HepG2 (cell line): ENCODE results near the gene GLOD5. TPM values are rescaled to one million over a fixed set of nuclear protein-coding genes. Genes with fewer than 3 reads are reported as not detected.

Experiments
- ATAC-seq: fragments of 200-7000 bp; cut with Tn5 transposase; 3 replicates; pipeline ENCODE4 v1.9.1; 2020; ENCODE audit warnings: mild to moderate bottlenecking, moderate library complexity
- BruUV-seq: library from RNA; stranded (reverse); fragments of 400-500 nt; replicated peaks from 2 replicates; lab custom pipeline; 2021; lab: Mats Ljungman, UMichigan
- CTCF ChIA-PET: fragments of 300-600 bp; formaldehyde crosslinking; extraction: SDS; loops from one replicate; lab custom pipeline; 2021; ENCODE audit warnings: low total read pairs, inconsistent platforms, low intra/inter-chr PET ratio; lab: Yijun Ruan, JAX
- POLR2A ChIA-PET: fragments of 350-600 bp; sonication (Branson Sonifier 250); formaldehyde crosslinking; loops from one replicate; lab custom pipeline; 2020; ENCODE audit warnings: antibody characterized with exemption, inconsistent platforms; lab: Yijun Ruan, JAX
- DNase-seq: peaks from one replicate; pipeline ENCODE4 v3.0.0-alpha.2; 2015; ENCODE audit warnings: low spot score
- FAIRE-seq: peaks from 3 replicates; lab custom pipeline; 2011; peaks lifted over from hg19 to GRCh38; lab: Jason Lieb, UNC
- H2AFZ ChIP-seq: one replicate; pipeline ENCODE4 v1.6.1; 2011; ENCODE audit warnings: low read length, inconsistent platforms
- H3K27ac ChIP-seq: fragments of 300-600 bp; 3 replicates; pipeline ENCODE4 v1.8.0; 2011; ENCODE audit warnings: mixed run types, mild to moderate bottlenecking, mixed read lengths, low read length, inconsistent platforms; ENCODE audit not compliant: insufficient read depth; ENCODE audit errors: extremely low read length
- H3K27me3 ChIP-seq, 2 experiments: fragments of 200-600 bp in 1 of 2; 2 replicates in 1 of 2; 3 replicates in 1 of 2; pipeline versions ENCODE4 v1.6.0 to v1.8.0; 2011; ENCODE audit warnings: low read length in 2 of 2, mild to moderate bottlenecking in 2 of 2, moderate library complexity in 2 of 2, inconsistent platforms in 1 of 2; ENCODE audit not compliant: insufficient read depth in 2 of 2, control insufficient read depth in 1 of 2
- H3K36me3 ChIP-seq, 2 experiments: fragments of 200-600 bp in 1 of 2; replicated peaks in 1 of 2; 2 replicates in 1 of 2; 3 replicates in 1 of 2; pipeline versions ENCODE4 v1.5.1 to v1.8.0; 2011; ENCODE audit warnings: low read length in 2 of 2, inconsistent platforms in 1 of 2; ENCODE audit not compliant: insufficient read depth in 2 of 2, control insufficient read depth in 1 of 2
- H3K4me1 ChIP-seq: 2 replicates; pipeline ENCODE4 v1.5.1; 2012; ENCODE audit warnings: low read length, inconsistent platforms; ENCODE audit not compliant: insufficient read depth
- H3K4me2 ChIP-seq: 2 replicates; pipeline ENCODE4 v1.6.0; 2011; ENCODE audit warnings: low read depth, low read length, inconsistent platforms
- H3K4me3 ChIP-seq, 3 experiments: fragments of 200-600 bp in 1 of 3; sonication (generic), shearing (Covaris generic) in 1 of 3; replicated peaks in 1 of 3; 2 replicates each; pipeline ENCODE4 v1.5.1; 2011 to 2016; ENCODE audit warnings: low read length in 3 of 3, inconsistent platforms in 2 of 3, low read depth in 2 of 3, mild to moderate bottlenecking in 2 of 3, control low read depth in 1 of 3, mixed read lengths in 1 of 3; ENCODE audit not compliant: insufficient read depth in 1 of 3
- H3K79me2 ChIP-seq: one replicate; pipeline ENCODE4 v1.6.1; 2011; ENCODE audit warnings: low read length, inconsistent platforms; ENCODE audit not compliant: insufficient read depth
- H3K9ac ChIP-seq: 2 replicates; pipeline ENCODE4 v1.6.0; 2011; ENCODE audit warnings: mild to moderate bottlenecking, low read depth, low read length, inconsistent platforms; ENCODE audit not compliant: insufficient read depth
- H3K9me3 ChIP-seq: 2 replicates; pipeline ENCODE4 v1.5.1; 2012; ENCODE audit warnings: mild to moderate bottlenecking, low read length
- H4K20me1 ChIP-seq: 2 replicates; pipeline ENCODE4 v1.6.0; 2011; ENCODE audit warnings: inconsistent platforms, mild to moderate bottlenecking, low read length, moderate library complexity; ENCODE audit not compliant: insufficient read depth
- HIVEP1 ChIP-seq: sonication (generic); formaldehyde crosslinking; IDR thresholded peaks from 2 replicates; pipeline ENCODE4 v1.4.0; 2020; ENCODE audit warnings: mild to moderate bottlenecking, missing genetic modification reagents
- PLRG1 ChIP-seq: fragments of 450-650 bp; conservative IDR thresholded peaks from 2 replicates; pipeline ENCODE4 v1.6.1; 2016
- TRIM22 ChIP-seq: fragments of 450-650 bp; IDR thresholded peaks from 2 replicates; pipeline ENCODE4 v1.6.1; 2017
- YEATS4 ChIP-seq: sonication (generic); formaldehyde crosslinking; IDR thresholded peaks from 2 replicates; pipeline ENCODE4 v1.4.0; 2020; ENCODE audit warnings: missing genetic modification reagents, borderline replicate concordance
- ZBTB37 ChIP-seq: sonication (generic); formaldehyde crosslinking; IDR thresholded peaks from 2 replicates; pipeline ENCODE4 v1.4.0; 2020; ENCODE audit warnings: mild to moderate bottlenecking, missing genetic modification reagents
- ZNF775 ChIP-seq: sonication (generic); formaldehyde crosslinking; IDR thresholded peaks from 2 replicates; pipeline ENCODE4 v1.4.0; 2020; ENCODE audit warnings: missing genetic modification reagents, mild to moderate bottlenecking, moderate library complexity, borderline replicate concordance
- WGBS: methylation state at CpG from one replicate; pipeline ENCODE4 v1.1.6; 2017; ENCODE audit warnings: low lambda C conversion rate; 5-methylcytosine and 5-hydroxymethylcytosine counted together
- in situ Hi-C: cut with HindIII; loops from 2 replicates; pipeline ENCODE4 v1.10.0; 2017; ENCODE audit warnings: low pct_unique_long_range_greater_than_20kb; ENCODE audit not compliant: extremely low pct_ligation_motif_present
- intact Hi-C: fragments of 100-400 bp; cut with micrococcal nuclease; formaldehyde crosslinking; loops from one replicate; pipeline ENCODE4 v1.10.0; 2022; ENCODE audit not compliant: unreplicated experiment
- polyA plus RNA-seq, 8 experiments: library from polyadenylated mRNA; depleted of rRNA in 3 of 8; stranded (reverse) in 7 of 8; unstranded in 1 of 8; fragments of >200 nt; fragmentation: Illumina TruSeq in 4 of 8; extraction: Trizol in 4 of 8; gene quantifications; 2 replicates each; pipeline versions ENCODE4 v1.2.1 to v1.2.3, GENCODE V29; 2011 to 2016; ENCODE audit warnings: low read depth in 4 of 8, missing spikeins in 1 of 8, mixed read lengths in 1 of 8; ENCODE audit not compliant: insufficient read depth in 1 of 8
- total RNA-seq, 5 experiments: library from RNA; depleted of rRNA; stranded (reverse); fragments of >200 nt; fragmentation: Illumina TruSeq; extraction: Trizol; gene quantifications; 2 replicates each; pipeline ENCODE4 v1.2.3, GENCODE V29; 2016; ENCODE audit warnings: low read depth in 1 of 5

Gene GLOD5
- total and polyA plus RNA-seq, 2 of the 13 experiments (the other 11 are each of a cell fraction or from before 2014, with no cell fraction given) = 0.93 to 1.3 TPM

GRCh38 chrX:48772602-48773001 is 11.1 kb downstream of the GLOD5 start (continued):
- no peak for TF ChIP-seq TRIM22
- TF ChIP-seq, all 625 proteins: peak for 0

- ATAC-seq = no peak
These were observed 15.4 kb downstream of the GLOD5 start for GRCh38 chrX:48776818-48777439.

More at GRCh38 chrX:48776818-48777439, 15.4 kb downstream of the GLOD5 start:
- no peak for FAIRE-seq
- intact Hi-C loops = no loop called here
- H3K36me3 ChIP-seq = no peaks in the 10 kb centered on the region
- TF ChIP-seq YEATS4 = no peak
- TF ChIP-seq PLRG1 = no peak
- TF ChIP-seq ZNF775 (CRISPR knock-in tag) = no peak
- no peak for TF ChIP-seq ZBTB37 (CRISPR knock-in tag)
- TF ChIP-seq HIVEP1 = no peak
- TF ChIP-seq, all 625 proteins: peak for 0
- in situ Hi-C loops = no loop called here
- Histone ChIP-seq H3K4me2 (no peak overlapping the region), H3K4me1 (no peaks in the 10 kb centered on the region), H3K27me3 (no peaks in the 10 kb centered on the region), H2AFZ (no peak overlapping the region), H3K79me2 (no peaks in the 10 kb centered on the region), H3K27ac (no peak overlapping the region), H3K9me3 (no peaks in the 10 kb centered on the region), H4K20me1 (no peaks in the 10 kb centered on the region), H3K9ac (no peak overlapping the region), H3K4me3 (no peak overlapping the region)
- WGBS = 41% methylated on average over 12 of the region's 13 CpGs
- ChIA-PET POLR2A (no interaction called here), CTCF (no interaction called here)
- BruUV-seq = no TSS peak
- DNase-seq = no peak
